ENCODE data around the gene ST6GAL1.
"Not testable (repeated sequence)": the region's sequence is repeated elsewhere in the genome, so short reads cannot be mapped to it uniquely, and the experiment has no call there.

Gene ST6GAL1

GRCh38 chr3:186997473-186997939, 67.2 kb downstream of the ST6GAL1 start:
- DNase-seq: peak in 1 of 3 donors; percentile 38

GRCh38 chr3:186998937-186999368, 68.6 kb downstream of the ST6GAL1 start:
- DNase-seq: no peak

- DNase-seq: peak; percentile 62 to 92 (median 88)
Measured at GRCh38 chr3:187000711-187001151, 70.4 kb downstream of the ST6GAL1 start.

GRCh38 chr3:187002915-187003314, 72.6 kb downstream of the ST6GAL1 start:
- no peak for DNase-seq

- DNase-seq: no peak
Measured at GRCh38 chr3:187005827-187006481, 75.6 kb downstream of the ST6GAL1 start.

GRCh38 chr3:187006864-187007630, 76.7 kb downstream of the ST6GAL1 start:
- DNase-seq: peak in 2 of 3 donors; percentile 41 to 53

- DNase-seq: not testable (repeated sequence)
Measured at GRCh38 chr3:187010382-187010781, 80.1 kb downstream of the ST6GAL1 start.

GRCh38 chr3:187011915-187012314, 81.6 kb downstream of the ST6GAL1 start:
- DNase-seq: peak; percentile 62 to 88 (median 66)

- peak; percentile 79 to 86 (median 82) for DNase-seq
Measured at GRCh38 chr3:187012609-187013051, 82.3 kb downstream of the ST6GAL1 start.

- DNase-seq: peak; percentile 38 to 75 (median 63)
Measured at GRCh38 chr3:187013159-187013716, 82.9 kb downstream of the ST6GAL1 start.

GRCh38 chr3:187014417-187014864, 84.1 kb downstream of the ST6GAL1 start:
- no peak for DNase-seq

- no peak for DNase-seq
Measured at GRCh38 chr3:187015903-187016638, 85.7 kb downstream of the ST6GAL1 start.

GRCh38 chr3:187016639-187017345, 86.5 kb downstream of the ST6GAL1 start:
- peak; percentile 82 to 93 (median 89) for DNase-seq

GRCh38 chr3:187017511-187018230, 87.3 kb downstream of the ST6GAL1 start:
- no peak for DNase-seq

GRCh38 chr3:187019542-187020072, 89.3 kb downstream of the ST6GAL1 start:
- no peak for DNase-seq

GRCh38 chr3:187020376-187020775, 90.0 kb downstream of the ST6GAL1 start:
- no peak for DNase-seq

GRCh38 chr3:187021748-187022402, 91.5 kb downstream of the ST6GAL1 start:
- no peak for DNase-seq

- no peak for DNase-seq
Measured at GRCh38 chr3:187022403-187023029, 92.2 kb downstream of the ST6GAL1 start.

- not testable (repeated sequence) for DNase-seq
Measured at GRCh38 chr3:187023340-187023739, 93.0 kb downstream of the ST6GAL1 start.
